ENCODE results near the gene ELOB. TPM values are rescaled to one million over a fixed set of nuclear protein-coding genes. Genes with fewer than 3 reads are reported as not detected.
A peak's percentile ranks its signal among the peaks of the same experiment; 100 is the strongest.

Gene ELOB
- total RNA-seq, 1 donor from 2014 or later, result 336 TPM

- no peak for DNase-seq (ENCODE audit: low read depth, low spot score)
Measured at GRCh38 chr16:2768403-2769089, 8.5 kb downstream of the ELOB start.

GRCh38 chr16:2767891-2768290 lies 9.2 kb downstream of the ELOB start:
- DNase-seq (ENCODE audit: low read depth, low spot score), result no peak

- DNase-seq (ENCODE audit: low read depth, low spot score), result no peak
Measured at GRCh38 chr16:2767140-2767731, 9.8 kb downstream of the ELOB start.

- DNase-seq (ENCODE audit: low read depth, low spot score), result no peak
Measured at GRCh38 chr16:2766430-2767139, 10.5 kb downstream of the ELOB start.

- no peak for DNase-seq (ENCODE audit: low read depth, low spot score)
Measured at GRCh38 chr16:2765462-2766404, 11.3 kb downstream of the ELOB start.

- DNase-seq (ENCODE audit: low read depth, low spot score), result no peak
Measured at GRCh38 chr16:2764718-2765117, 12.4 kb downstream of the ELOB start.

GRCh38 chr16:2763173-2763572 lies 13.9 kb downstream of the ELOB start:
- DNase-seq (ENCODE audit: low read depth, low spot score), result no peak

- no peak for DNase-seq (ENCODE audit: low read depth, low spot score)
Measured at GRCh38 chr16:2762711-2763110, 14.4 kb downstream of the ELOB start.

GRCh38 chr16:2761886-2762583 lies 15.0 kb downstream of the ELOB start:
- DNase-seq (ENCODE audit: low read depth, low spot score), result no peak

GRCh38 chr16:2761472-2761871 lies 15.6 kb downstream of the ELOB start:
- no peak for DNase-seq (ENCODE audit: low read depth, low spot score)

- no peak for DNase-seq (ENCODE audit: low read depth, low spot score)
Measured at GRCh38 chr16:2757344-2757743, 19.7 kb downstream of the ELOB start.

GRCh38 chr16:2756288-2757015 lies 20.6 kb downstream of the ELOB start:
- DNase-seq (ENCODE audit: low read depth, low spot score), result no peak

GRCh38 chr16:2755158-2755557 lies 21.9 kb downstream of the ELOB start:
- no peak for DNase-seq (ENCODE audit: low read depth, low spot score)

- no peak for DNase-seq (ENCODE audit: low read depth, low spot score)
Measured at GRCh38 chr16:2753733-2754020, 23.4 kb downstream of the ELOB start.

- DNase-seq (ENCODE audit: low read depth, low spot score), result no peak
Measured at GRCh38 chr16:2752850-2753732, 24.0 kb downstream of the ELOB start.

GRCh38 chr16:2752035-2752849 lies 24.8 kb downstream of the ELOB start, which contains the start of gene SRRM2:
TSS of gene SRRM2 (plus strand) at chr16:2752638. CDS start at chr16:2756365, 3,727 bp downstream.
- DNase-seq (ENCODE audit: low read depth, low spot score), result peak; percentile 87

- DNase-seq (ENCODE audit: low read depth, low spot score), result no peak
Measured at GRCh38 chr16:2751577-2752034, 25.5 kb downstream of the ELOB start.

- DNase-seq (ENCODE audit: low read depth, low spot score), result no peak
Measured at GRCh38 chr16:2749936-2750335, 27.1 kb downstream of the ELOB start.

Measured in pulmonary artery endothelial cell (primary cell).